ENCODE results near the gene PAOX.

DNA sequence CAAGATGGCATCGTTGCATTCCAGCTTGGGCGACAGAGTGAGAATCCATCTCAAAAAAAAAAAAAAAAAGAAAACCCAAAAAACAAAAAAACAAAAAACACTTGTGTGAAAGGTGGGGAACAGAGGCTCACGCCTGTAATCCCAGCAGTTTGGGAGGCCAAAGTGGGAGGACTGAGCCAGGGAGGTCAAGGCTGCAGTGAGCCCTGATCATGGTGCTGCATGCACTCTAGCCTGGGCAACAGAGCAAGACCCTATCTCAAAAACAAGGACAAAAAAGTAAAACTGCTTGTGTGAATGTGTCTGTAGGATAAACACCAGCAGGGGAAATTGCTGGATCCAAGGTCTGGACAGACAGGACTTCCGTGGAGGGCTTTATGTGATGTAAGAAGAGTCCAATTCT lies 4.5 kb downstream of the PAOX start:
- TF ChIP-seq, protein P1, sequence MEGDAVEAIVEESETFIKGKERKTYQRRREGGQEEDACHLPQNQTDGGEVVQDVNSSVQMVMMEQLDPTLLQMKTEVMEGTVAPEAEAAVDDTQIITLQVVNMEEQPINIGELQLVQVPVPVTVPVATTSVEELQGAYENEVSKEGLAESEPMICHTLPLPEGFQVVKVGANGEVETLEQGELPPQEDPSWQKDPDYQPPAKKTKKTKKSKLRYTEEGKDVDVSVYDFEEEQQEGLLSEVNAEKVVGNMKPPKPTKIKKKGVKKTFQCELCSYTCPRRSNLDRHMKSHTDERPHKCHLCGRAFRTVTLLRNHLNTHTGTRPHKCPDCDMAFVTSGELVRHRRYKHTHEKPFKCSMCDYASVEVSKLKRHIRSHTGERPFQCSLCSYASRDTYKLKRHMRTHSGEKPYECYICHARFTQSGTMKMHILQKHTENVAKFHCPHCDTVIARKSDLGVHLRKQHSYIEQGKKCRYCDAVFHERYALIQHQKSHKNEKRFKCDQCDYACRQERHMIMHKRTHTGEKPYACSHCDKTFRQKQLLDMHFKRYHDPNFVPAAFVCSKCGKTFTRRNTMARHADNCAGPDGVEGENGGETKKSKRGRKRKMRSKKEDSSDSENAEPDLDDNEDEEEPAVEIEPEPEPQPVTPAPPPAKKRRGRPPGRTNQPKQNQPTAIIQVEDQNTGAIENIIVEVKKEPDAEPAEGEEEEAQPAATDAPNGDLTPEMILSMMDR (IDR thresholded peaks at IDR 0.05): no peak
- TF ChIP-seq POLR2A (IDR thresholded peaks at IDR 0.05): no peak

All from testis (tissue), 2 donors.